Endothelial cell of umbilical vein (primary cell): ENCODE data around the gene TCEAL4. TPM values are rescaled to one million over a fixed set of nuclear protein-coding genes. Genes with fewer than 3 reads are reported as not detected.

Experiments used
- BruUV-seq: library from RNA; stranded (reverse); fragments of 400-500 nt; replicated peaks from 2 replicates; lab custom pipeline; 2021; lab: Mats Ljungman, UMichigan
- CTCF ChIA-PET: fragments of 300-600, 350-600 bp; sonication (Branson Sonifier 250); formaldehyde crosslinking; loops from one replicate; lab custom pipeline; 2021; ENCODE audit warnings: antibody characterized with exemption, inconsistent platforms; lab: Charles Lee
- POLR2A ChIA-PET: fragments of 300-600, 350-600 bp; sonication (Branson Sonifier 250); formaldehyde crosslinking; loops from one replicate; lab custom pipeline; 2021; ENCODE audit warnings: antibody characterized with exemption, inconsistent platforms; lab: Charles Lee
- DNase-seq: peaks from one replicate; pipeline ENCODE4 v3.0.0-alpha.2; 2011; ENCODE audit warnings: low read depth, low spot score
- FAIRE-seq: peaks from 2 replicates; lab custom pipeline; 2011; peaks lifted over from hg19 to GRCh38; lab: Jason Lieb, UNC
- H2AFZ ChIP-seq: 2 replicates; pipeline ENCODE4 v1.6.0; 2012; ENCODE audit warnings: low read depth, low read length, control low read depth, inconsistent platforms
- H3K27ac ChIP-seq: 2 replicates; pipeline ENCODE4 v1.5.1; 2011; ENCODE audit warnings: low read depth, mild to moderate bottlenecking, control low read depth, low read length, moderate library complexity; ENCODE audit not compliant: insufficient read depth
- H3K27me3 ChIP-seq, 2 experiments: 2 replicates each; pipeline versions ENCODE4 v1.6.0 to v1.6.1; 2011; ENCODE audit warnings: low read length in 2 of 2, mixed read lengths in 1 of 2; ENCODE audit not compliant: control insufficient read depth in 2 of 2, insufficient read depth in 2 of 2
- H3K36me3 ChIP-seq, 2 experiments: 2 replicates in 1 of 2; 3 replicates in 1 of 2; pipeline ENCODE4 v1.5.1; 2011; ENCODE audit warnings: low read length in 2 of 2, mild to moderate bottlenecking in 1 of 2, moderate library complexity in 1 of 2; ENCODE audit not compliant: control insufficient read depth in 2 of 2, insufficient read depth in 2 of 2; ENCODE audit errors: extremely low read depth in 1 of 2
- H3K4me1 ChIP-seq: 3 replicates; pipeline ENCODE4 v1.5.1; 2011; ENCODE audit warnings: mild to moderate bottlenecking, low read length; ENCODE audit not compliant: control insufficient read depth, insufficient read depth; ENCODE audit errors: extremely low read depth
- H3K4me2 ChIP-seq: 2 replicates; pipeline ENCODE4 v1.6.1; 2011; ENCODE audit warnings: low read length, control low read depth, mixed read lengths; ENCODE audit not compliant: insufficient read depth
- H3K4me3 ChIP-seq, 3 experiments: fragments of 200-600 bp in 1 of 3; sonication (generic), shearing (Covaris generic) in 1 of 3; replicated peaks in 1 of 3; 2 replicates each; pipeline ENCODE4 v1.5.1; 2011 to 2016; ENCODE audit warnings: control low read depth in 3 of 3, low read length in 3 of 3, mild to moderate bottlenecking in 2 of 3, inconsistent platforms in 1 of 3, low read depth in 1 of 3, moderate library complexity in 1 of 3; ENCODE audit not compliant: insufficient read depth in 1 of 3
- H3K79me2 ChIP-seq: 2 replicates; pipeline ENCODE4 v1.6.0; 2012; ENCODE audit warnings: low read length, inconsistent platforms; ENCODE audit not compliant: control insufficient read depth, insufficient read depth
- H3K9ac ChIP-seq: replicated peaks from 2 replicates; pipeline ENCODE3; 2011; ENCODE audit warnings: low read length, control low read depth; ENCODE audit not compliant: insufficient read depth; ENCODE audit errors: extremely low read depth
- H3K9me1 ChIP-seq: replicated peaks from 3 replicates; pipeline ENCODE4 v1.6.0; 2011; ENCODE audit warnings: mild to moderate bottlenecking, low read length; ENCODE audit not compliant: control insufficient read depth, insufficient read depth; ENCODE audit errors: extremely low read depth
- H3K9me3 ChIP-seq: replicated peaks from 2 replicates; pipeline ENCODE4 v1.5.1; 2012; ENCODE audit warnings: low read length, inconsistent platforms; ENCODE audit not compliant: control insufficient read depth, insufficient read depth
- H4K20me1 ChIP-seq: replicated peaks from 2 replicates; pipeline ENCODE3; 2011; ENCODE audit warnings: mild to moderate bottlenecking, low read length; ENCODE audit not compliant: control insufficient read depth, insufficient read depth; ENCODE audit errors: extremely low read depth
- CTCF ChIP-seq, 2 donors: IDR thresholded peaks; 1 replicate in 1 of 2; 2 replicates in 1 of 2; pipeline ENCODE4 v1.5.1; 2011; ENCODE audit warnings: low read length in 2 of 2, mild to moderate bottlenecking in 2 of 2, moderate library complexity in 2 of 2, control low read depth in 1 of 2, inconsistent platforms in 1 of 2, low read depth in 1 of 2; ENCODE audit not compliant: insufficient read depth in 1 of 2; ENCODE audit errors: extremely low read depth in 1 of 2
- EZH2 ChIP-seq: IDR thresholded peaks from 2 replicates; pipeline ENCODE4 v1.6.1; 2012; ENCODE audit warnings: borderline replicate concordance, low read depth, mild to moderate bottlenecking, moderate library complexity, low read length, inconsistent platforms; ENCODE audit not compliant: severe bottlenecking
- FOS ChIP-seq: IDR thresholded peaks from 2 replicates; pipeline ENCODE4 v1.6.1; 2011; ENCODE audit warnings: mild to moderate bottlenecking, low read length, moderate library complexity, borderline replicate concordance; ENCODE audit not compliant: insufficient read depth
- GATA2 ChIP-seq: IDR thresholded peaks from 2 replicates; pipeline ENCODE4 v1.7.0; 2011; ENCODE audit warnings: low read depth, mild to moderate bottlenecking, moderate library complexity, mixed read lengths, low read length; ENCODE audit not compliant: insufficient read length, insufficient read depth
- JUN ChIP-seq: IDR thresholded peaks from 2 replicates; pipeline ENCODE4 v1.6.1; 2011; ENCODE audit warnings: borderline replicate concordance, low read depth; ENCODE audit not compliant: insufficient read length, insufficient read depth
- MYC ChIP-seq: IDR thresholded peaks from one replicate; pipeline ENCODE4 v1.6.1; 2011; ENCODE audit warnings: mild to moderate bottlenecking, low read depth, low read length
- POLR2A ChIP-seq: IDR thresholded peaks from 2 replicates; pipeline ENCODE4 v1.6.1; 2012; ENCODE audit warnings: low read depth, mild to moderate bottlenecking, control low read depth, low read length
- POLR2AphosphoS5 ChIP-seq: IDR thresholded peaks from 2 replicates; pipeline ENCODE4 v1.6.1; 2012; ENCODE audit warnings: low read depth, mild to moderate bottlenecking, control low read depth, low read length, moderate library complexity; ENCODE audit not compliant: insufficient read depth
- dilution Hi-C: fragments of 300-500 bp; cut with MboI; formaldehyde crosslinking; loops from one replicate; pipeline ENCODE4 v1.15.0; 2019; ENCODE audit warnings: low sequenced_read_pairs; ENCODE audit not compliant: extremely low pct_ligation_motif_present
- intact Hi-C: fragments of 100-400 bp; cut with micrococcal nuclease; formaldehyde crosslinking; loops from one replicate; pipeline ENCODE4 v1.10.0; 2022
- polyA plus RNA-seq, 4 experiments: library from polyadenylated mRNA; depleted of rRNA in 3 of 4; stranded (reverse) in 3 of 4; unstranded in 1 of 4; fragments of >200 nt; gene quantifications; 2 replicates each; pipeline versions ENCODE4 v1.2.1 to v1.2.3, GENCODE V29; 2011 to 2012; ENCODE audit warnings: missing spikeins in 1 of 4
- total RNA-seq: library from RNA; stranded (reverse); gene quantifications from 2 replicates; pipeline ENCODE4 v1.2.3, GENCODE V29; 2021
- TF ChIP-seq, protein P1 (sequence below): IDR thresholded peaks from 2 replicates; pipeline ENCODE4 v1.6.1; 2011; ENCODE audit not compliant: insufficient read depth, insufficient read length

Gene TCEAL4
- total and polyA plus RNA-seq, 2 donors (not counting 3 experiments of a cell fraction or from before 2014, with no cell fraction given) = 16.9 to 74.6 TPM

GRCh38 chrX:103554687-103555424, 30.5 kb upstream of the TCEAL4 start:
- intact Hi-C loops (loop anchor here (2.0 kb wide), 1 partner anchor 30 kb away; the partner anchor contains the start of gene TCEAL4), dilution Hi-C loops (no loop called here)
- Histone ChIP-seq H3K4me2 (peak overlapping the region; percentile 81), H2AFZ (peak overlapping the region; percentile 97), H3K4me3 (peak overlapping the region; percentile 37 to 64 (median 39)), H3K9me1 (no peaks in the 10 kb centered on the region), H3K4me1 (peaks cover 2% of the 10 kb centered on the region), H3K79me2 (no peaks in the 10 kb centered on the region), H3K9ac (peak overlapping the region; percentile 59), H4K20me1 (no peaks in the 10 kb centered on the region), H3K27me3 (no peaks in the 10 kb centered on the region), H3K36me3 (no peaks in the 10 kb centered on the region), H3K9me3 (no peaks in the 10 kb centered on the region), H3K27ac (peak overlapping the region; percentile 28)
- FAIRE-seq (peak; percentile 95), DNase-seq (peak; percentile 67)
- TF ChIP-seq POLR2AphosphoS5 (no peak), JUN (peak; percentile 21)
- POLR2A ChIA-PET = no interaction called here
- BruUV-seq = no TSS peak
- CTCF ChIA-PET = interaction anchor here (1.2 kb wide), 1 partner anchor 75 kb away, joined by 3 read pairs; no protein-coding TSS in a partner anchor

GRCh38 chrX:103556963-103557612, 28.2 kb upstream of the TCEAL4 start:
- H3K36me3 ChIP-seq = no peaks in the 10 kb centered on the region
- H3K9ac ChIP-seq = no peak overlapping the region
- H3K79me2 ChIP-seq = no peaks in the 10 kb centered on the region
- H3K27me3 ChIP-seq = no peaks in the 10 kb centered on the region
- no peak for FAIRE-seq
- H3K9me3 ChIP-seq = no peaks in the 10 kb centered on the region
- CTCF ChIA-PET = no interaction called here
- dilution Hi-C loops = no loop called here
- no peaks in the 10 kb centered on the region for H3K9me1 ChIP-seq
- BruUV-seq = no TSS peak
- no peak overlapping the region for H3K4me2 ChIP-seq
- H3K4me3 ChIP-seq = no peak overlapping the region
- H3K27ac ChIP-seq = no peak overlapping the region
- DNase-seq = no peak
- no peaks in the 10 kb centered on the region for H4K20me1 ChIP-seq
- H2AFZ ChIP-seq = no peak overlapping the region
- peaks cover 2% of the 10 kb centered on the region for H3K4me1 ChIP-seq
- TF ChIP-seq GATA2 = no peak
- no peak for TF ChIP-seq MYC
- TF ChIP-seq POLR2AphosphoS5 = no peak
- no peak for TF ChIP-seq FOS
- no peak for TF ChIP-seq CTCF (IDR thresholded peaks at IDR 0.05; ENCODE audit: extremely low read depth in 1 of 2, insufficient read depth in 1 of 2, low read depth in 1 of 2, low read length in 2 of 2)
- TF ChIP-seq EZH2 = no peak
- no peak for TF ChIP-seq POLR2A
- TF ChIP-seq, protein P1, sequence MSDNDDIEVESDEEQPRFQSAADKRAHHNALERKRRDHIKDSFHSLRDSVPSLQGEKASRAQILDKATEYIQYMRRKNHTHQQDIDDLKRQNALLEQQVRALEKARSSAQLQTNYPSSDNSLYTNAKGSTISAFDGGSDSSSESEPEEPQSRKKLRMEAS = no peak
- no peak for TF ChIP-seq JUN
- intact Hi-C loops = no loop called here
- POLR2A ChIA-PET = no interaction called here
